Measurements from ENCODE around the gene TMEM14C. TPM values are rescaled to one million over a fixed set of nuclear protein-coding genes. Genes with fewer than 3 reads are reported as not detected.

The TMEM14C gene
- total and polyA plus RNA-seq, 2 experiments from 2014 or later = 123 to 232 TPM

GRCh38 chr6:10771371-10771894 is 48.6 kb downstream of the TMEM14C start:
- H3K4me2 ChIP-seq = no peak overlapping the region
- no peaks in the 10 kb centered on the region for H3K9me2 ChIP-seq (ENCODE audit: insufficient read depth)
- no peaks in the 10 kb centered on the region for H3K27me3 Mint-ChIP-seq (ENCODE audit: insufficient read depth, low read depth, poor library complexity)
- no peaks in the 10 kb centered on the region for H3F3A ChIP-seq (replicated peaks; ENCODE audit: low read depth)
- H3K36me3 ChIP-seq (ENCODE audit: insufficient read depth) = no peaks in the 10 kb centered on the region
- no peaks in the 10 kb centered on the region; the same call in 1 of the 3 replicates for H3K4me1 Mint-ChIP-seq
- peak overlapping the region; percentile 18; the same call in 1 of the 2 replicates for H3K27ac ChIP-seq (ENCODE audit: low read depth)
- H3K79me2 ChIP-seq (replicated peaks; ENCODE audit: insufficient read depth) = no peaks in the 10 kb centered on the region
- TF ChIP-seq EZH2 (IDR thresholded peaks at IDR 0.05; ENCODE audit: low read depth, unreplicated experiment) = no peak
- no peak for TF ChIP-seq REST (IDR thresholded peaks at IDR 0.05; ENCODE audit: unreplicated experiment)
- TF ChIP-seq ETS1 (IDR thresholded peaks at IDR 0.05) = no peak
- TF ChIP-seq ZNF462 (CRISPR knock-in tag; IDR thresholded peaks at IDR 0.05) = no peak
- TF ChIP-seq ZNF114 (CRISPR knock-in tag; IDR thresholded peaks at IDR 0.05) = no peak
- no peak for TF ChIP-seq POLR2AphosphoS5 (IDR thresholded peaks at IDR 0.05; ENCODE audit: low read depth)
- no peak for TF ChIP-seq CTCF (conservative IDR thresholded peaks at IDR 0.05; ENCODE audit: low read depth in 2 of 2)
- no peak for TF ChIP-seq CREB1 (CRISPR knock-in tag; IDR thresholded peaks at IDR 0.05; ENCODE audit: low read depth)
- no peak for TF ChIP-seq STAT1 (IDR thresholded peaks at IDR 0.05; ENCODE audit: unreplicated experiment)
- no peak for TF ChIP-seq ZNF331 (CRISPR knock-in tag; IDR thresholded peaks at IDR 0.05; ENCODE audit: low read depth)
- DNase-seq (ENCODE audit: low spot score) = peak; percentile 25
- no peak overlapping the region for H2AFZ ChIP-seq
- peak; percentile 63 for ATAC-seq
- no peaks in the 10 kb centered on the region; the same call in 1 of the 2 replicates for H4K20me1 ChIP-seq (replicated peaks; ENCODE audit: insufficient read depth)
- peaks cover 4% of the 10 kb centered on the region; the same call in 2 of the 3 replicates for H3K36me3 Mint-ChIP-seq (ENCODE audit: low read depth)
- H3K27me3 ChIP-seq (ENCODE audit: insufficient read depth) = no peaks in the 10 kb centered on the region
- no peak overlapping the region for H3K4me3 ChIP-seq
- no peaks in the 10 kb centered on the region for H3K4me1 ChIP-seq (ENCODE audit: insufficient read depth)
- H3K4me3 Mint-ChIP-seq = no peak overlapping the region
- no peak overlapping the region for H3K27ac Mint-ChIP-seq
- H3K9me3 Mint-ChIP-seq = no peaks in the 10 kb centered on the region

Data from GM23338 (cell line).